ENCODE measurements around the gene CEP112. TPM values are rescaled to one million over a fixed set of nuclear protein-coding genes. Genes with fewer than 3 reads are reported as not detected.

The CEP112 gene
- total RNA-seq, 6 experiments from 2014 or later = 5.3 to 7.7 (median 6.9) TPM

DNA sequence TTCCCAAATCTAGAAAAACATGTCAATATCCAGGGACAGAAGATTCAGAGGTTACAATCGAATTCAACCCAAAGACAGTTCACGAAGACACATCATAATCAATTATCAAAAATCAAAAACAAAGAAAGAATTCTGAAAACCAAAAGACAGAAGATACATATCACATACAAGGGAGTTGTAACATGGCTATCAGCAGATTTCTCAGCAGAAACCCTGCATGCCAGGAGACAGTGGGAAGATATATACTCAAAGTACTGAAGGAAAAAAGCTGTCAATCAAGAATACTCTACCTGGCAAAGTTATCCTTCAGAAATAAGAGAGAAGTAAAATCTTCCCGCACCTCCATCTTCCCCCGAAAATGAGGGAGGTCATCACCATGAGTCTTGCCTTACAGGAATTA is 258.6 kb downstream of the CEP112 start:
- H3K27ac Mint-ChIP-seq = no peak overlapping the region
- DNase-seq = no peak
- peaks cover 24% of the 10 kb centered on the region for H3K4me1 Mint-ChIP-seq (ENCODE audit: low read depth)
- H3K36me3 Mint-ChIP-seq (ENCODE audit: low read depth) = peaks cover 12% of the 10 kb centered on the region
- TF ChIP-seq, protein P1, sequence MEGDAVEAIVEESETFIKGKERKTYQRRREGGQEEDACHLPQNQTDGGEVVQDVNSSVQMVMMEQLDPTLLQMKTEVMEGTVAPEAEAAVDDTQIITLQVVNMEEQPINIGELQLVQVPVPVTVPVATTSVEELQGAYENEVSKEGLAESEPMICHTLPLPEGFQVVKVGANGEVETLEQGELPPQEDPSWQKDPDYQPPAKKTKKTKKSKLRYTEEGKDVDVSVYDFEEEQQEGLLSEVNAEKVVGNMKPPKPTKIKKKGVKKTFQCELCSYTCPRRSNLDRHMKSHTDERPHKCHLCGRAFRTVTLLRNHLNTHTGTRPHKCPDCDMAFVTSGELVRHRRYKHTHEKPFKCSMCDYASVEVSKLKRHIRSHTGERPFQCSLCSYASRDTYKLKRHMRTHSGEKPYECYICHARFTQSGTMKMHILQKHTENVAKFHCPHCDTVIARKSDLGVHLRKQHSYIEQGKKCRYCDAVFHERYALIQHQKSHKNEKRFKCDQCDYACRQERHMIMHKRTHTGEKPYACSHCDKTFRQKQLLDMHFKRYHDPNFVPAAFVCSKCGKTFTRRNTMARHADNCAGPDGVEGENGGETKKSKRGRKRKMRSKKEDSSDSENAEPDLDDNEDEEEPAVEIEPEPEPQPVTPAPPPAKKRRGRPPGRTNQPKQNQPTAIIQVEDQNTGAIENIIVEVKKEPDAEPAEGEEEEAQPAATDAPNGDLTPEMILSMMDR (IDR thresholded peaks at IDR 0.05) = no peak
- no peaks in the 10 kb centered on the region for H3K27me3 Mint-ChIP-seq (ENCODE audit: insufficient read depth)
- H3K9me3 Mint-ChIP-seq = peaks cover 15% of the 10 kb centered on the region
- H3K4me3 Mint-ChIP-seq = no peak overlapping the region

DNA sequence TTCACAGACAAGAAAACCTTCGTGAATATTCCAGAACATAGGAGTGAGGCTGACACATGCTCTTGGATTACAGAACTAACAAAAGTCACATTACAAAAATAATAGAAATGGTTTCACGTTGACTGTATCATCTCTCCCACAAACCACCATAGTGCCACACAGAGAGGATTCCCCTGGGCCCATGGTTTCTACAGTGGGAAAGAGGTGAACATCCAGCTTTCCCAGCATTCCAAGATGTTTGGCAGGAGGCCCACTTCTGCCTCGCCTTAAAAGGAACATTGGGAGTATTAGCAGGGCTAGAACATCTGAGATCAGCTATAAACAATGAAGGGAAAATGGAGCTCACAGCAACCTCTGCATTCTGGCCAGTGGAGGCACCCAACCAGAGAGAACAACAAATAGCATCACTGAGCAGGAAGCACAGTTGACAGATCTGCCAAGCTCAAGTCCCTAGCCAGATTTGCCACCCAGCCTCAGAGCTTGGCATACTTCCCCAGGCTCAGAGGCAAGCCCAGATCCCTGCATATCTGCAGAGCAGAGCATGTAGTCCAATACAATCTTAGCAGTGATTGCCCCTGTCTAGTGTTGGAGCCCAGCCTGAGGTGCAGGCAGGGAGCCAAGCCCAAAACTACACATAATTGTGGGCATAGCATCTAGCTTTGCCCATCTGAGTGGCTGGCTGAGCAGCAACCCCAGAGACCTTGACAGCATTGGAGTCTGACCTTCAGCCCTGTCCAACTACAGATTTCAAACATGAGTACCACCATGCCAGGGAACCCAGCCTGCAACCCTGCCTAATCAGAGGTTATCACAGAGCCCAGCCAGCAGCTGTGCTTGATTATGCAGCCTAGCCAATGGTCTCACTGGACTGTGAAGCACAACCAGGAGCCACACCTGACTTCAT is 260.4 kb downstream of the CEP112 start:
- Mint-ChIP-seq H3K36me3 (ENCODE audit: low read depth) (peaks cover 12% of the 10 kb centered on the region), H3K4me1 (ENCODE audit: low read depth) (peaks cover 24% of the 10 kb centered on the region), H3K27me3 (ENCODE audit: insufficient read depth) (no peaks in the 10 kb centered on the region), H3K4me3 (no peak overlapping the region), H3K27ac (no peak overlapping the region), H3K9me3 (peaks cover 15% of the 10 kb centered on the region)
- DNase-seq = no peak
- TF ChIP-seq, protein P1 (IDR thresholded peaks at IDR 0.05) = no peak

DNA sequence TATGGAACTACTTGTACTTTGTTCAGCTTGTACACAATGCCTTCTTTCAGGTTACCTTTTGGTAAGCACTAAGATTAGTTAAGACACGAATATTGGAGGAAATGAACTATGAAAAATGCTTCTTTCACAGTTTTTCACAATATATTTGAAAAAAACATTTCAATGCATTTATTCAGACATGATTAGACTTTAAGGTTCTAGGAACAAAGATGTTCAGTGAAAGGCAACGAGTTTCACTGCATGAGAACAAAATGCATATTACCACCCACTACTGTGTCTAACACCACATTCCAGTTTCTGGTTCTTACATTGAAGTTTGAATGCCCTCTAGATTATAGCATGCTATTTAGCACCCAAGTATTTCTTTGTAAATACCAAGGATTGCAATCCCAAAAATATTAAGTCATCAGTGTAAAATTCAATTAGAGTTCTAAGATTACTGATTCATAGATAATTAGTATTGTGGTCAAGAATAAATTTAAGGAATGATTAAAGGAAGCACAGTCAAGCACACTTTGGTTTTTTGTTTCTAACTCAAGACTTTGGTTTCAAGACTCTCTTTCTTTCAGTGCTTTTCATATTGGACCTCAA is 261.7 kb downstream of the CEP112 start:
- H3K36me3 Mint-ChIP-seq (ENCODE audit: low read depth) = peaks cover 12% of the 10 kb centered on the region
- no peak overlapping the region for H3K4me3 Mint-ChIP-seq
- no peaks in the 10 kb centered on the region for H3K27me3 Mint-ChIP-seq (ENCODE audit: insufficient read depth)
- H3K4me1 Mint-ChIP-seq (ENCODE audit: low read depth) = peaks cover 13% of the 10 kb centered on the region; the same call in 1 of the 2 replicates
- H3K9me3 Mint-ChIP-seq = peaks cover 15% of the 10 kb centered on the region
- no peak overlapping the region for H3K27ac Mint-ChIP-seq
- TF ChIP-seq, protein P1 (IDR thresholded peaks at IDR 0.05) = no peak
- DNase-seq = no peak

DNA sequence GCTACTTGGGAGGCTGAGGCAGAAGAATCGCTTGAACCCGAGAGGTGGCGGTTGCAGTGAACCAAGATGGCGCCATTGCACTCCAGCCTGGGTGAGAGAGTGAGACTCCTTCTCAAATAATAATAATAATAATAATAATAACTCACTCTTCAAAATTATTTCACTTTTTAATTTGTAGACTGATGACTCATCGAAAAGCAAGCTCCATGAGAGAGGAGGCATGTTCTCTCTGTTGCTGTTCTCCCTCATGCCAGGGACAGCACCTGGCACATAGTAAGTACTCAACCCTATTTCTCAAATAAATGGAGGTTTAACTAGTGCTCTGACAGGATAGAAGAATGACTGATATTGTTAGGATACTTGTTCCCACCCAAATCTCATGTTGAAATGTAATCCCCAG is 265.3 kb downstream of the CEP112 start:
- Mint-ChIP-seq H3K36me3 (ENCODE audit: low read depth) (no peaks in the 10 kb centered on the region; the same call in 1 of the 2 replicates), H3K4me1 (ENCODE audit: low read depth) (peaks cover 13% of the 10 kb centered on the region; the same call in 1 of the 2 replicates), H3K27ac (no peak overlapping the region), H3K4me3 (no peak overlapping the region), H3K27me3 (ENCODE audit: insufficient read depth) (peaks cover 3% of the 10 kb centered on the region; the same call in 1 of the 2 replicates), H3K9me3 (no peaks in the 10 kb centered on the region)
- DNase-seq = no peak
- TF ChIP-seq, protein P1 (IDR thresholded peaks at IDR 0.05) = no peak

DNA sequence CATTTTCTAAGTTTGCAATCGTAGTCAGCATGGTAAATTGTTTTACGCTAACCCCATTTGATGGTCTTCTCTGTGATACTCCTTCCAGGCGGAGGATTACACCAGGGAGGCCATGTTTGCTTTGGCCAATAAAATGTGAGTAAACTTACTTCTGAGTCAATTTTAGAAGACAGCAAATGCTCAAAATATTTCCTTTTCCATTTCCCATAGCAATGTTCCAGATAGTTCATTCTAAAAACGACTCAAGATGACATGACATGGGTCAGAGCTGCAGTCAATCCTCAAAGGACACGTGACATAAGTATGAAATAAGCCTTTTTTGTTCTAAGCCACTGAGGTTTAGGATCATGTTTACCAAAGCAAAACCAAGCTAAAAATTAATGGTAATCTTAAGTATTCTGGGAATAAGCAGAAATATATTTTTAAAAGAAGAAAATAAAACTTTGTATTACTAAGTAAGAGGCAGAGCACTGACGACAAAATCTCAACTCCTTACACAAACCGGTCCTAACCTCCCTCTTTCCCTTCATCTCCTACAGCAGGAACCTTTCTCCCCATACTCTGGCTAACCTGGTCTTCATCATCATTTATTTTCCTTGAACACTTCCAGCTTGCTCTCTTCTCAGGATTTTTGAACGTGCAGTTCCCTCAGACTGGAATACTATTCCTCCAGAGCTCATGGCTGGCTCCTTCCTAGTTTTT is 266.2 kb downstream of the CEP112 start:
- TF ChIP-seq, protein P1 (IDR thresholded peaks at IDR 0.05) = no peak
- Mint-ChIP-seq H3K27ac (no peak overlapping the region), H3K36me3 (ENCODE audit: low read depth) (no peaks in the 10 kb centered on the region; the same call in 1 of the 2 replicates), H3K4me3 (no peak overlapping the region), H3K4me1 (ENCODE audit: low read depth) (peaks cover 6% of the 10 kb centered on the region; the same call in 1 of the 2 replicates), H3K9me3 (no peaks in the 10 kb centered on the region), H3K27me3 (ENCODE audit: insufficient read depth) (peaks cover 3% of the 10 kb centered on the region; the same call in 1 of the 2 replicates)
- DNase-seq = no peak

Measured in HFFc6 (cell line).